HCT116 (cell line): ENCODE measurements around the gene DPF3.

Source experiments
- CTCF ChIP-seq, 3 experiments: fragments of 200-600 bp in 1 of 3; sonication (generic) in 1 of 3; IDR thresholded peaks in 2 of 3; conservative IDR thresholded peaks in 1 of 3; 2 replicates each; pipeline ENCODE4 v1.5.1; 2012 to 2017; ENCODE audit warnings: low read depth in 2 of 3, low read length in 2 of 3, antibody characterized with exemption in 1 of 3, borderline replicate concordance in 1 of 3, control low read depth in 1 of 3, mild to moderate bottlenecking in 1 of 3, mixed read lengths in 1 of 3, mixed run types in 1 of 3, moderate library complexity in 1 of 3; ENCODE audit not compliant: insufficient read depth in 1 of 3
- EZH2 ChIP-seq: fragments of 200-600 bp; sonication (generic); IDR thresholded peaks from 2 replicates; pipeline ENCODE4 v1.6.1; 2017; ENCODE audit warnings: antibody characterized with exemption, mixed run types
- MAX ChIP-seq: IDR thresholded peaks from 2 replicates; pipeline ENCODE4 v1.6.1; 2012
- POLR2A ChIP-seq: IDR thresholded peaks from 2 replicates; pipeline ENCODE4 v1.7.0; 2011; ENCODE audit warnings: borderline replicate concordance; ENCODE audit not compliant: insufficient read depth, insufficient read length; ENCODE audit errors: extremely low read depth
- POLR2AphosphoS5 ChIP-seq: IDR thresholded peaks from 2 replicates; pipeline ENCODE4 v1.6.1; 2011; ENCODE audit warnings: mild to moderate bottlenecking, low read depth, low read length, moderate library complexity
- YY1 ChIP-seq: IDR thresholded peaks from 2 replicates; pipeline ENCODE4 v1.6.1; 2011; ENCODE audit warnings: low read length, low read depth, moderate library complexity, mild to moderate bottlenecking; ENCODE audit not compliant: insufficient replicate concordance; ENCODE audit errors: extremely low read depth

- no peak for TF ChIP-seq CTCF (IDR thresholded peaks at IDR 0.05 in 2 of 3, conservative IDR thresholded peaks at IDR 0.05 in 1 of 3; ENCODE audit: borderline replicate concordance in 1 of 3, insufficient read depth in 1 of 3, low read depth in 2 of 3, low read length in 2 of 3)
- no peak for TF ChIP-seq EZH2
- TF ChIP-seq POLR2A = no peak
- no peak for TF ChIP-seq MAX
- TF ChIP-seq POLR2AphosphoS5 = no peak
- no peak for TF ChIP-seq YY1
These were observed 4.5 kb downstream of the DPF3 start for GRCh38 chr14:72889366-72889765.
